Cortex of kidney (tissue), 1 donor: ENCODE data around the gene CRB1.

Experiments used
- DNase-seq: peaks from one replicate; lab custom pipeline; 2025; lab: John Stamatoyannopoulos, UW

CRB1 gene

GRCh38 chr1:197351821-197352440 lies 83.9 kb downstream of the CRB1 start:
- DNase-seq, result no peak

GRCh38 chr1:197355248-197355995 lies 87.4 kb downstream of the CRB1 start:
- no peak for DNase-seq

GRCh38 chr1:197356723-197357533 lies 88.9 kb downstream of the CRB1 start:
- no peak for DNase-seq

GRCh38 chr1:197358959-197359358 lies 90.9 kb downstream of the CRB1 start:
- DNase-seq, result no peak

- no peak for DNase-seq
These were observed 92.0 kb downstream of the CRB1 start for GRCh38 chr1:197360068-197360467.

- no peak for DNase-seq
These were observed 94.8 kb downstream of the CRB1 start for GRCh38 chr1:197362871-197363270.

- no peak for DNase-seq
These were observed 95.8 kb downstream of the CRB1 start for GRCh38 chr1:197363855-197364254.

GRCh38 chr1:197366996-197367395 lies 98.9 kb downstream of the CRB1 start:
- no peak for DNase-seq

GRCh38 chr1:197367627-197368026 lies 99.6 kb downstream of the CRB1 start:
- no peak for DNase-seq

- no peak for DNase-seq
These were observed 106.4 kb downstream of the CRB1 start for GRCh38 chr1:197374428-197374827.

GRCh38 chr1:197384471-197384870 lies 116.4 kb downstream of the CRB1 start:
- DNase-seq, result no peak

- DNase-seq, result no peak
These were observed 120.7 kb downstream of the CRB1 start for GRCh38 chr1:197388801-197389200.

GRCh38 chr1:197390856-197391255 lies 122.8 kb downstream of the CRB1 start:
- no peak for DNase-seq

- no peak for DNase-seq
These were observed 123.5 kb downstream of the CRB1 start for GRCh38 chr1:197391303-197392226.

- DNase-seq, result no peak
These were observed 124.5 kb downstream of the CRB1 start for GRCh38 chr1:197392541-197392940.

GRCh38 chr1:197393105-197393504 lies 125.1 kb downstream of the CRB1 start:
- no peak for DNase-seq

- DNase-seq, result no peak
These were observed 125.7 kb downstream of the CRB1 start for GRCh38 chr1:197393772-197394171.

- no peak for DNase-seq
These were observed 127.0 kb downstream of the CRB1 start for GRCh38 chr1:197394831-197395608.

GRCh38 chr1:197397895-197398294 lies 129.8 kb downstream of the CRB1 start:
- no peak for DNase-seq

GRCh38 chr1:197399755-197400521 lies 131.9 kb downstream of the CRB1 start:
- DNase-seq, result no peak
